LNCAP (cell line): ENCODE measurements around the gene TBX2.

Source experiments
- CTCF ChIP-seq: fragments of 450-650 bp; IDR thresholded peaks from 2 replicates; pipeline ENCODE4 v1.5.1; 2017; ENCODE audit warnings: mild to moderate bottlenecking

The TBX2 gene

GRCh38 chr17:61400066-61400716 lies 548 bp downstream of the TBX2 start:
- TF ChIP-seq CTCF: no peak

- no peak for TF ChIP-seq CTCF
Measured at GRCh38 chr17:61400717-61401388, 1.2 kb downstream of the TBX2 start.

- TF ChIP-seq CTCF: no peak
Measured at GRCh38 chr17:61401389-61402072, 1.9 kb downstream of the TBX2 start.

- TF ChIP-seq CTCF: no peak
Measured at GRCh38 chr17:61402073-61402541, 2.5 kb downstream of the TBX2 start.

- no peak for TF ChIP-seq CTCF
Measured at GRCh38 chr17:61402978-61403800, 3.5 kb downstream of the TBX2 start.

- no peak for TF ChIP-seq CTCF
Measured at GRCh38 chr17:61403801-61404662, 4.4 kb downstream of the TBX2 start.

- TF ChIP-seq CTCF: no peak
Measured at GRCh38 chr17:61404663-61404912, 4.9 kb downstream of the TBX2 start.
